H1 (cell line): ENCODE measurements around the gene PEX19.

Experiments
- EP300 ChIP-seq, 2 experiments: IDR thresholded peaks; 1 replicate in 1 of 2; 2 replicates in 1 of 2; pipeline ENCODE4 v1.6.1; 2011 to 2012; ENCODE audit warnings: low read depth in 2 of 2, low read length in 2 of 2, mild to moderate bottlenecking in 2 of 2, borderline replicate concordance in 1 of 2, inconsistent platforms in 1 of 2, moderate library complexity in 1 of 2
- FOSL1 ChIP-seq: IDR thresholded peaks from 2 replicates; pipeline ENCODE4 v1.6.1; 2011; ENCODE audit warnings: mild to moderate bottlenecking, low read depth, low read length, moderate library complexity; ENCODE audit not compliant: insufficient read depth
- GABPA ChIP-seq: IDR thresholded peaks from 2 replicates; pipeline ENCODE4 v1.6.1; 2011; ENCODE audit warnings: mild to moderate bottlenecking, low read length, moderate library complexity, borderline replicate concordance; ENCODE audit not compliant: insufficient read depth
- KDM5A ChIP-seq: fragments of 200-600 bp; IDR thresholded peaks from 2 replicates; pipeline ENCODE4 v1.7.1; 2012; ENCODE audit warnings: mild to moderate bottlenecking, low read length, inconsistent platforms, mixed read lengths
- SIN3A ChIP-seq, 2 experiments: IDR thresholded peaks in 1 of 2; conservative IDR thresholded peaks in 1 of 2; 2 replicates each; pipeline ENCODE4 v1.6.1; 2011 to 2012; ENCODE audit warnings: low read length in 2 of 2, improper control_type of control experiment in 1 of 2, low read depth in 1 of 2, mild to moderate bottlenecking in 1 of 2
- SUZ12 ChIP-seq: fragments of 200-600 bp; sonication (generic); IDR thresholded peaks from 2 replicates; pipeline ENCODE4 v1.6.1; 2012; ENCODE audit warnings: mild to moderate bottlenecking, inconsistent platforms, low read length, moderate library complexity, mixed read lengths
- TF ChIP-seq, protein P1 (sequence below), 3 experiments: IDR thresholded peaks; 1 replicate in 2 of 3; 2 replicates in 1 of 3; pipeline versions ENCODE4 v1.5.1 to v1.6.1; 2011; ENCODE audit warnings: low read length in 3 of 3, mild to moderate bottlenecking in 3 of 3, inconsistent platforms in 2 of 3, low read depth in 1 of 3, moderate library complexity in 1 of 3; ENCODE audit not compliant: insufficient read depth in 1 of 3; ENCODE audit errors: control extremely low read depth in 1 of 3

DNA sequence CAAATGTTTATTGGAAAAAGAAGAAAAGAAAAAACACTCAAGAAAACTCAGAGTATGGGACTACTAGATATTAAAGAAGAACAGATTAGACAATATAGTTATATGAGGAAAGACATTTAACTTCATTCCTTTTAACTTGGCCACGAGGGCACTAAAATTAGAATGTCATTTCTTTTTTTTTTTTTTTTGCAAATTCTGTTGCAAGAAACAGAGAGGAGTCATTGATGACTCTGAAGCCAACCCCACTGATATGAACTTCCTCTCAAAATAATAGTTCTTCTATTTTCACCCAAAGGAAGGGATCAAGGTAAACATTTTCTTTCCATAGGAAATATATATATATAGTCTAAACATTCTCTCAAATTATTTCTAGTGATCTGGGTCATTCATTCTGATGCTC is 24.6 kb upstream of the PEX19 start:
- TF ChIP-seq EP300 (IDR thresholded peaks at IDR 0.05; ENCODE audit: borderline replicate concordance in 1 of 2, low read depth in 2 of 2, low read length in 2 of 2) (no peak), GABPA (no peak), SIN3A (conservative IDR thresholded peaks at IDR 0.05 in 1 of 2, IDR thresholded peaks at IDR 0.05 in 1 of 2; ENCODE audit: low read depth in 1 of 2, low read length in 2 of 2) (no peak), KDM5A (no peak), SUZ12 (no peak), FOSL1 (no peak)
- TF ChIP-seq, protein P1, sequence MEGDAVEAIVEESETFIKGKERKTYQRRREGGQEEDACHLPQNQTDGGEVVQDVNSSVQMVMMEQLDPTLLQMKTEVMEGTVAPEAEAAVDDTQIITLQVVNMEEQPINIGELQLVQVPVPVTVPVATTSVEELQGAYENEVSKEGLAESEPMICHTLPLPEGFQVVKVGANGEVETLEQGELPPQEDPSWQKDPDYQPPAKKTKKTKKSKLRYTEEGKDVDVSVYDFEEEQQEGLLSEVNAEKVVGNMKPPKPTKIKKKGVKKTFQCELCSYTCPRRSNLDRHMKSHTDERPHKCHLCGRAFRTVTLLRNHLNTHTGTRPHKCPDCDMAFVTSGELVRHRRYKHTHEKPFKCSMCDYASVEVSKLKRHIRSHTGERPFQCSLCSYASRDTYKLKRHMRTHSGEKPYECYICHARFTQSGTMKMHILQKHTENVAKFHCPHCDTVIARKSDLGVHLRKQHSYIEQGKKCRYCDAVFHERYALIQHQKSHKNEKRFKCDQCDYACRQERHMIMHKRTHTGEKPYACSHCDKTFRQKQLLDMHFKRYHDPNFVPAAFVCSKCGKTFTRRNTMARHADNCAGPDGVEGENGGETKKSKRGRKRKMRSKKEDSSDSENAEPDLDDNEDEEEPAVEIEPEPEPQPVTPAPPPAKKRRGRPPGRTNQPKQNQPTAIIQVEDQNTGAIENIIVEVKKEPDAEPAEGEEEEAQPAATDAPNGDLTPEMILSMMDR (IDR thresholded peaks at IDR 0.05; ENCODE audit: control extremely low read depth in 1 of 3, insufficient read depth in 1 of 3, low read depth in 1 of 3, low read length in 3 of 3): no peak
